HUDEP-2 (cell line): ENCODE data around the gene ANKH.
A peak's percentile ranks its signal among the peaks of the same experiment; 100 is the strongest.
"Not testable (repeated sequence)": the region's sequence is repeated elsewhere in the genome, so short reads cannot be mapped to it uniquely, and the experiment has no call there.

Source experiments
- DNase-seq, 76 experiments: peaks; one replicate each; lab custom pipeline; 2025; ENCODE audit not compliant: unreplicated experiment in 76 of 76; lab: John Stamatoyannopoulos, UW

ANKH gene

DNA sequence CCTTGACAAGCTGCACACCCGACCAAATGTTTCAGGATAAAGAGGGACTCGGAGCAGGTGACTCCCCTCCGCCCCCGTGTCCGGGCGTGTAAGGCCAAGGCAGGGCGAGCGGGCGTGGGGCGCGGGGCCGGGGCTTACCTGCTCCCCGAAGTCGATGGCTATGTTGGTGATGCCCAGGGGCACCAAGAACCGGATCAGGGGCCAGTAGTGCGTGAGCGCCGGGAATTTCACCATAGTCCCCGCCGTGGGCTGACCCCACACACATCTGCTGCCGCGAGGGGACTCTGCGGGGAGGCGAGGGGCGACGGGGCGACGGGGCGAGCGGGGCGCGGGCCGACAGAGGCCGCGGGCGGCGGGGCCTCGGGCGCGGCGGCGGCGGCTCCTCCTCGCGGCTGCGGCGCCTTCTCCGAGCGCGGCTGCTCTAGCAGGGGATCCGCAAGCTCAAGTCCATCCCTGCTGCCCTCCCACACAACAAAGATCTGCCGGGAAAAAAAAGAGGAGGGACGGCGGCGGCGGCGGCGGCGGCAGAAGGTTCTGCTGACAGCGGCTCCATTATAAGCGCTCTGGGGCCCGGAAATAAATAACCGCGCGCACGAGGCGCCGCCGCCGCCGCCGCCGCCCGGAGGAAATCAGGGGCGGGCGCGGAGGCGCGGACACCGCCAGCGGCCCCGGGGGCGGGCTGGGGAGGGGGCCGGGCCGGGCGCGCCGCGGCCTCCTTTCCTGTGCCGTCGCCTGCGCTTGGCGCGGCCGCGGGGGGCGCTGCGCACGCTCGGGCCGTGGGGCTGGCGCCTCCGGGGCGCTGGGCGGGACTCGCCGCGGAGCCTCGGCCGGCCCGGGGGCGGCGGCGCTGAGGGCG, at the start of gene ANKH:
Gene ANKH, minus strand, starts transcription at position 565 of the 856 bp plus-strand sequence. Its CDS starts 331 bp downstream, at position 234.
- DNase-seq: peak in 45 of 76 experiments; percentile 4 to 59 (median 36)

DNA sequence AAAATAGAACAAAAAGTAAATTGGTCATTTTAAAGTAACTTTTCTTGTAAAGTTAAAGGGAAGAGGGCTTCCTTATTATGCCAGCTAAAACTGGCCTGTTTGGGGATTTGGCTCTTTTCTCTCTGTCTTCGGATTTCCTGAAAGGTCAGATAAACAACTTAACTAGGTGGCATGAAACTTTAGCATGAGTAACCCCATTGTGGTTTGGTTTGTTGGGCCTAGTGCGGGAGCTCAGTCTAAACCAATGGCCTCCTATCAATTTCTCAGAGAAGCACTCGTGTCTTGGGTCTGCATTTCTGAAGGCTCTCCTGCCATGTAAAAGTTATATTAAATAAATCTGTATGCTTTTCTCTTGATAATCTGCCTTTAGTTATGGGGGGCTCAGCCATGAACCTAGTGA, 48.5 kb upstream of the ANKH start:
- no peak for DNase-seq

GRCh38 chr5:14919106-14919505, 47.5 kb upstream of the ANKH start:
- not testable (repeated sequence) for DNase-seq

- DNase-seq: no peak
These were observed 46.1 kb upstream of the ANKH start for GRCh38 chr5:14917719-14918118.

GRCh38 chr5:14915291-14915952, 43.8 kb upstream of the ANKH start:
- DNase-seq: no peak

DNA sequence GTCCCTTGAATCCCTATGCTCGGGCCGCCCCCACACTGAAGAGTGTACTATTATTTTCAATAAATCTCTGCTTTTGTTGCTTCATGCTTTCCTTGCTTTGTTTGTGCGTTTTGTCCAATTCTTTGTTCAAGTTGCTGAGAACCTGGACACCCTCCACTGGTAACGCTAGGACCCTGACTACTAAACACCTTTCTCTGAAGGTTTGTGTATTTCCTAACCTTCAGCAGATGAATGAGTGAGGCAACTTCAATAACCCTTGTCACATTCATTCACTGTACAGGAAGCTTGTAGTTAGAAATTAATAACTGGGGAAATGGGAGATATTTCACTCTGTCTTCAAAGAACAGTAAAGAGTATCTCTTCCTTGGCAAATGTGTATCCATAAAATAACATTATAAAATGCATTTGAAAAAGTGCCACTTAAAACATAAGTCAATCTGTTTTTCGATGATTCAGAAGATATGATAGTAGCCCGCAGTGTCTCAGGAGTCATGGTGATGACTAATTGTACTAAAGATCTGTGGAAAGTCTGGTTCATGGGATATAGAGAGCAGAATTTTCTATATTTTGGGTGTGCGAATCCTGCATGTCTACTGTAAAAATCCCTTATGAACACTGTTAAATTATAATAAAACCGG, 43.2 kb upstream of the ANKH start:
- no peak for DNase-seq

DNA sequence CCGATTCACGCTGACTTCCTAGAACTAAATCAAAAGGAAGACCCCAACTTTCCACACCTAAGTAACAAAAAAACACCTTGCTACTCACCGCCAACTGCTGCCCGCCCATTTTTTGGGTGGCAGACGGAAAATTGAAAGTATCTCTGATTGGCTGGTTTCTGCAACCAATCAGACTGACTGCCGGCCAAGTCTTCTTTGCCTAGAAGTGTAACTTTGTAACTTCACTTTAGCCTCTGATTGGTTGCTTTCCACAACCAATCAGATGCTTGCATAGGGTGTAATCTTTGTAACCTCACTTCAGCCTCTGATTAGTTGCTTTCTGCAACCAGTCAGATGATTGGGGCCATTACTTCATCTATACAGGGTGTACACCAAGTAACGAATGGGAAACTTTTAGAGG, 42.6 kb upstream of the ANKH start:
- DNase-seq: no peak

DNA sequence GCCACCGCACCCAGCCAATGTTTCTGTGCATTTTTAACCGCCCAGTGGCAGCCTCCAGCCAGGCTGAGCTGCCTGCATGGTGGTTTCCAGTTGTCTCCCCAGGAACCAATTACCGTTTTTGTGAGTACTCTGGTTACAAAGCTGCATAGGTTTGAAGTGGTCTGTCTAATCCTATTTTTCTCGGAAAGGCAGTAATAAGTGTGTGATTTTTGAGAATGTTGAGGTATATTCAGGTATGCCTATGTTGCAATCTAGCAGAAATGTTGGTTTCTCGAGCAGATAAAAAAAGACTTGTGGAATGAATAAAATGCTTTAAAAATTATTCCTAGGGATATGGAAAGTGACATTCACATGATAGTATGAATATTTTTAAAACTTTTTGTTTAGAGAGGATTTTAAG, 41.5 kb upstream of the ANKH start:
- no peak for DNase-seq

- DNase-seq: no peak
These were observed 40.6 kb upstream of the ANKH start for GRCh38 chr5:14912206-14912605.

- no peak for DNase-seq
These were observed 37.8 kb upstream of the ANKH start for GRCh38 chr5:14909369-14909768.

GRCh38 chr5:14908172-14908571, 36.6 kb upstream of the ANKH start:
- peak in 44 of 76 experiments; percentile 1 to 73 (median 21) for DNase-seq

DNA sequence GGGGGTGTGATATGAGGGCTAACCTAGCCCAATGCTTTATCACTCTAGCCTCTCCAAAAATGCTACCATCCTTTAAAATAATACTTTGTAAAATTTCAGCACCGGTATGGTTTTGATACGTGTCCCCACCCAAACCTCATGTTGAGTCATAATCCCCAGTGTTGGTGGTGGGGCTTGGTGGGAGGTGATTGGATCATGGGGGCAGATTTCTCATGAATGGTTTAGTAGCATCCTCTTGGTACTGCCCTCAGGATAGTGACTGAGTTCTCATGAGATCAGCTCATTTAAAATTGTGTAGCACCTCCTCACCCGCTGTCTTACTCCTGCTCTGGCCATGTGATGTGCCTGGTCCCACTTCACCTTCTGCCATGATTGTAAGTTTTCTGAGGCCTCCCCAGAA, 35.0 kb upstream of the ANKH start:
- no peak for DNase-seq

DNA sequence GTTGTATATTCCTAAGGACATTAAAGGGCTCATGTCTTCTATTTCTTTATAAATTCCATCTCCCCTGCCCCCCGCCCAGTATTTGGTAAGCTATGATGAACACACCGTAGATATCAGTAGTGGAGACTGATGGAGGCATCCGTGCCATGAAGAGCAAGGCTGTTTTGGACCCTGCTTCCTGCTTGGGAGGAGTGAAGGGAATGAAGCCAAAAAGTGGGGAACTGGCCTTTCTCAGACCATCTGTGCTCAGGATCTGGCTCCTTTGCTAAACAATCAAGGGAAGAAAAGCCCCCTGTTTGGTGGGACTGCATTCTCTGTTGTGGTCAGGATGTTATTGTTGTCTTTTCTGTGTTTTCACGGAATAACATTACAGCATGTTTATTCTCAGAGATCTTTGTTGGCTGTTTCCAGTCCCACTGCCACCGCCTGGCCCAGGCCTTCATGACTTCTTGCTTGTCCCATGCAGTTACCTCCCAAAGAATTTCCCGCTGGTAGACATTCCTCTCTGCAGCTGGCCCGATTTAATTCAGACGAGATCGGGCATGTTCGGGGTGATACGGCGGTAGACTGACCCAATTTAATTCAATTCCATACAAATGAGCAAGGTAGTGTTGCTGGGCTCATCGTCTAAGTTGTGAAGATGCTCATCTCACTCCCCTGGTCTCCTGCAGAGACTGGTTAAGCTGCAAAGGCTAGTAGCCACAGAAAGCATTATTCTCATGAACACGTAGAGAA, 31.4 kb upstream of the ANKH start:
- no peak for DNase-seq

DNA sequence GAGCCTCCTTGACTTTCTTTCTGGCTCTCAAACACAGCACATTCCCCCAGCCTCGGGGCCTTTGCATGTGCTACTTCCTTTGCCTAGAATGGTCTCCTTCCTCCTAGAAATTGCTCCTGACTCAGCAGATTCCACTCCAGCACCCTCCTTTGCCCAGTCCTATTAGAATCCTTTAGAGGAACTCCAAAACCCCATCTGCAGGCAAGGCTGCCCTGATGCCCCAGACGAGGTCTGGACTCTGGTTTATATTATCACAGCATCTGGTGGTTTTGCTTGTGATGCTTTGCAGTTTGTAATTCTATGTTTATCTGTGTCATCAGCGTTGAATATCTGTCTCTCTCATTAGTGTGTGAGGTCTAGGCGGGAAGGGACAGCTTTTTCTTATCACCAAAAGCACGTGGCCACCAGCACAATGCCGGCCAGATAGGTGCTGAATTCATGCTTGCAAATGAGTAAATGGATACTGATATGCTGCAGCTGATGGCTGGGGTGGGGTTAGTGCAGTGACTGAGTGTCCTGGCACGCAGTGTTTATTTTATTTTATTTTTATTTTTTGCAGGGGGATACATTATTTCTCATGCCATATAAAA, 30.0 kb upstream of the ANKH start:
- peak in 71 of 76 experiments; percentile 5 to 80 (median 46) for DNase-seq

GRCh38 chr5:14900693-14901461, 29.3 kb upstream of the ANKH start:
- no peak for DNase-seq

DNA sequence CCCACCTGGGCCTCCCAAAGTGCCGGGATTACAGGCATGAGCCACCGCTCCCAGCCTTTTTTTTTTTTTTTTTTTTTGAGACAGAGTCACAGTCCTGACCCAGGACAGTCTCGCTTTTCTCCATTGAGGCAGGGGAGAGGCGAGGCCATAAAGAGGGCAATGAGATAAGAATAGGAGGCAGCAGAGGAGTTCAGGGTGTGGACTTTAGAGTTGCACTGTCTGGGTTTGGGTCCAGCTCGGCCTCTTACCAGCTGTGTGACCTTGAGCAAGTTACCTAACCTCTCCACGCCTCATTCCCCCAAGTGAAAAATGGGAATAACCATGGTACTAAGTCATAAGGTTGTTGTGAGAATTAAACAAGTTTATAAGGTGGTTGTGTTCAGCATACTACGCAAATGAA, 24.6 kb upstream of the ANKH start:
- no peak for DNase-seq

DNA sequence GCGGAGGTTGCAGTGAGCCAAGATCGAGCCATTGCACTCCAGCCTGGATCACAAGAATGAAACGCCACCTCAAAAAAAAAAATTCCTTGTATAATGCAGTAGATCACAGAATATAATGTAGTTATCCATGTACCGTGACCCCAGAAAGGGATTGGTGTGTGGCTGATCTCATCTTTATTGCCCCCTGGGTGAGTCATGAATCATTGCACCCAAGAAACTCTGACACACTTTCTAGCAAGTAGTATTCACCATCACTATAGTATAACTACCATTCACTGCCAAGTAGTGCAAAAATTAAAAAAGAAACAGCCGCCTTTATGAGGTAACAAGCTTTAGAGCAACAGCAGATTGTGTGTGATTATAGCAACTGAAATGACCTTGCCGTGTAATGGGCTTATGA, 23.7 kb upstream of the ANKH start:
- DNase-seq: no peak

DNA sequence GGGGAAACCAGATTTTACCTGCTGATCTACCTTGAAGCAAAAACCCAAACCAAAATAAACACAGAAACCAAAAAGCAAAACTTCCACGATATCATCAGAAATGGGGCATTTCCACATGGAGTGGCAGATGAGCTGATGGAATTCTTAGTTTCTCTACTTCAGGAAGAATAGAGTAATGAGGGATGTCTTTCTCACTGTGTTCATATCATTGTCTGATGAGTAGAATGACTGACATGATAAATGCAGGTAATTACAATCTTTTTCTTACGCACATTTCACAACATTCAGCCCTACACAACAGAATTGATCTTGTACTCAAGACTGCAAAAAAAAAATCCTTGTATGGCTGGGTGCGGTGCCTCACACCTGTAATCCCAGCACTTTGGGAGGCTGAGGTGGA, 23.2 kb upstream of the ANKH start:
- no peak for DNase-seq

DNA sequence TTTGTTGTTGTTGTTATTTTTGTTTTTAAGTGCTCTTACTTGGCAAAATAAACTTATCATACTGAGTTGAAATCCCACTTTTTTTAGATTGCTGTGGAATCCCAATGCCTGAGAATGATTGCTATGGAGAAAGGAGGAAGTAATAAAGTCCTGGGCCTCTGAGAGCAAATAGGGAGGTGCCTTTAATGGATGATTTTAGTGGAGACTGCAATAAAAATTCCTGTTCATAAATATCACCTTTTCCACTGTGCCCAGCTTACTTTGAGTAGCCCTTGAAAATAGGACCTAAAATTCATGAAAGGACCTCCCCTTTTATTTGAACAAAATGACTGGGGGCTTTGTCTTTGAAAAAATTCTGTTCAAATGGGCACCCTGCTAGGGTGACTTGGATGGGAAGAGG, 21.8 kb upstream of the ANKH start:
- DNase-seq: no peak

DNA sequence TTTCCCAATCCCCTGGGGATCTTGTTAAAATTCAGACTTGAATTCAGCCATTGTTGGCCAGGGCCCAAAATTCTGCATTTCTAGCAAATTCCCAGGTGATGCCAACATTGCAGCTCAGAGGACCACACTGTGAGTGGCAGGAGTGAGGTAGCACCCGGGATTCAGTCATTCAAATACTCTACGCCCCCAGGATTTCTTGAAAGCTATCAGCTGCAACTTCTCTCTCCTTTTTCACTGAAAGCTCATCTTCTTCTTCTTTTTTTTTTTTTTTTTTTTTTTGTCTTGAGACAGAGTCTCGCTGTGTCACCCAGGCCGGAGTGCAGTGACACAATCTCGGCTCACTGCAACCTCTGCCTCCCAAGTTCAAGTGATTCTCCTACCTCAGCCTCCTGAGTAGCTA, 19.3 kb upstream of the ANKH start:
- DNase-seq: no peak
